LNCAP (cell line): ENCODE measurements around the gene ASPHD2.

ENCODE experiments used
- CTCF ChIP-seq: fragments of 450-650 bp; IDR thresholded peaks from 2 replicates; pipeline ENCODE4 v1.5.1; 2017; ENCODE audit warnings: mild to moderate bottlenecking

ASPHD2 gene

GRCh38 chr22:26446808-26447515 is 17.9 kb downstream of the ASPHD2 start:
- no peak for TF ChIP-seq CTCF

- no peak for TF ChIP-seq CTCF
These were observed 18.7 kb downstream of the ASPHD2 start for GRCh38 chr22:26447584-26448329.

GRCh38 chr22:26448334-26448733 is 19.3 kb downstream of the ASPHD2 start:
- no peak for TF ChIP-seq CTCF

GRCh38 chr22:26448941-26449340 is 19.9 kb downstream of the ASPHD2 start:
- no peak for TF ChIP-seq CTCF

GRCh38 chr22:26450453-26451185 is 21.6 kb downstream of the ASPHD2 start:
- no peak for TF ChIP-seq CTCF

- no peak for TF ChIP-seq CTCF
These were observed 23.4 kb downstream of the ASPHD2 start for GRCh38 chr22:26452236-26453016.

GRCh38 chr22:26453216-26453615 is 24.2 kb downstream of the ASPHD2 start:
- TF ChIP-seq CTCF = no peak
